Upper lobe of left lung (tissue), 6 donors: ENCODE results near the gene MYO5B. TPM values are rescaled to one million over a fixed set of nuclear protein-coding genes. Genes with fewer than 3 reads are reported as not detected.

ENCODE experiments used
- ATAC-seq, 2 donors: fragments of 200-7000 bp; cut with Tn5 transposase; one replicate each; pipeline ENCODE4 v1.9.1; 2022; ENCODE audit warnings: mild to moderate bottlenecking in 2 of 2, moderate library complexity in 2 of 2; ENCODE audit not compliant: low FRiP score in 2 of 2
- DNase-seq, 2 donors: peaks; one replicate each; pipeline ENCODE4 v3.0.0-alpha.2; 2019 to 2020
- H3K27ac ChIP-seq, 4 donors: fragments of 200-600 bp; sonication (generic); one replicate each; pipeline ENCODE4 v1.5.1; 2016 to 2019
- H3K27me3 ChIP-seq, 4 donors: fragments of 200-600 bp; sonication (generic); one replicate each; pipeline ENCODE4 v1.5.1; 2017 to 2019
- H3K36me3 ChIP-seq, 4 donors: fragments of 200-600 bp; sonication (generic); one replicate each; pipeline ENCODE4 v1.5.1; 2016 to 2019
- H3K4me1 ChIP-seq, 4 donors: fragments of 200-600 bp; sonication (generic); one replicate each; pipeline ENCODE4 v1.5.1; 2018 to 2019
- H3K4me3 ChIP-seq, 4 donors: fragments of 200-600 bp; sonication (generic); one replicate each; pipeline ENCODE4 v1.5.1; 2017 to 2019; ENCODE audit warnings: mild to moderate bottlenecking in 2 of 4, moderate library complexity in 1 of 4
- H3K9me3 ChIP-seq, 4 donors: fragments of 200-600 bp; sonication (generic); one replicate each; pipeline ENCODE4 v1.5.1; 2018 to 2019
- EP300 ChIP-seq, 4 donors: sonication (generic); formaldehyde crosslinking; IDR thresholded peaks; one replicate each; pipeline ENCODE4 v1.5.1; 2017; ENCODE audit warnings: antibody characterized with exemption in 4 of 4, control low read depth in 2 of 4
- POLR2A ChIP-seq, 4 donors: fragments of 450-650 bp; IDR thresholded peaks; one replicate each; pipeline ENCODE4 v1.5.1; 2016 to 2017; ENCODE audit warnings: antibody characterized with exemption in 4 of 4, mild to moderate bottlenecking in 2 of 4
- POLR2AphosphoS5 ChIP-seq, 2 donors: sonication (generic); formaldehyde crosslinking; IDR thresholded peaks; one replicate each; pipeline ENCODE4 v1.5.1; 2017; ENCODE audit warnings: antibody characterized with exemption in 2 of 2
- WGBS, 2 donors: methylation state at CpG; one replicate each; pipeline ENCODE4 v1.1.5; 2017 to 2018; 5-methylcytosine and 5-hydroxymethylcytosine counted together
- total RNA-seq, 6 donors: library from RNA; depleted of rRNA in 4 of 6; stranded (reverse); fragments of >200 nt in 4 of 6; gene quantifications; one replicate each; pipeline versions ENCODE4 v1.1.0 to v1.2.1, GENCODE V29; 2016 to 2021
- TF ChIP-seq, protein P1 (sequence below), 6 experiments: fragments of 450-650 bp in 4 of 6; fragments of 200-600 bp in 2 of 6; sonication (generic) in 2 of 6; IDR thresholded peaks; one replicate each; pipeline ENCODE4 v1.5.1; 2016 to 2019; ENCODE audit warnings: antibody characterized with exemption in 6 of 6
- donor health status: DM: no; HTN: no; CAD: no; lungs with moderate emphysema.
- donor health status: DM: no; HTN: yes; CAD: no; lungs with severe emphysema.

The MYO5B gene
- total RNA-seq, 6 donors from 2014 or later: 25.4 to 95.2 (median 49.6) TPM

DNA sequence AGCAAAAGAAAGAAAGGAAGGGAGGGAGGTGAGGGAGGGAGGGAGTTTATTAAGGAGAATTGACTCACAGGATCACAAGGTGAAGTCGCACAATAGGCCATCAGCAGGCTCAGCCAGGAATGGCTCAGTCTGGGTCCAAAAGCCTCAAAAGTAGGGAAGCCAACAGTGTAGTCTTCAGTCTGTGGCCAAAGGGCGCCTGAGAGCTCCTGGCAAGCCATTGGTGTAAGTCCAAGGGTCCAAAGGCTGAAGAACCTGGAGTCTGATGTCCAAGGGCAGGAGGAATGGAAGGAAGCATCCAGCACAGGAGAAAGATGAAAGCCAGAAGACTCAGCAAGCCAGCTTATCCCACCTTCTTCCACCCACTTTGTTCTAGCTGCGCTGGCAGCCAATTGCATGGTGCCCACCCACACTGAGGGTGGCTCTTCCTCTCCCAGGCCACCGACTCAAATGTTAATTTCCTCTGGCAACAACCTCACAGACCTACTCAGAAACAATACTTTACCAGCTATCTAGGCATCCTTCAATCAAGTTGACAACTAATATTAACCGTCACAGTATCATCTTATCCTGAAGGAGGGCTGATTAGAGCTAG, 375.8 kb downstream of the MYO5B start:
- WGBS, 2 donors: 80 to 96% methylated on average over 5 of the region's 5 CpGs
- no peaks in the 10 kb centered on the region for H3K9me3 ChIP-seq
- ATAC-seq: no peak
- H3K27ac ChIP-seq: no peak overlapping the region
- H3K4me3 ChIP-seq: no peak overlapping the region
- TF ChIP-seq, protein P1, sequence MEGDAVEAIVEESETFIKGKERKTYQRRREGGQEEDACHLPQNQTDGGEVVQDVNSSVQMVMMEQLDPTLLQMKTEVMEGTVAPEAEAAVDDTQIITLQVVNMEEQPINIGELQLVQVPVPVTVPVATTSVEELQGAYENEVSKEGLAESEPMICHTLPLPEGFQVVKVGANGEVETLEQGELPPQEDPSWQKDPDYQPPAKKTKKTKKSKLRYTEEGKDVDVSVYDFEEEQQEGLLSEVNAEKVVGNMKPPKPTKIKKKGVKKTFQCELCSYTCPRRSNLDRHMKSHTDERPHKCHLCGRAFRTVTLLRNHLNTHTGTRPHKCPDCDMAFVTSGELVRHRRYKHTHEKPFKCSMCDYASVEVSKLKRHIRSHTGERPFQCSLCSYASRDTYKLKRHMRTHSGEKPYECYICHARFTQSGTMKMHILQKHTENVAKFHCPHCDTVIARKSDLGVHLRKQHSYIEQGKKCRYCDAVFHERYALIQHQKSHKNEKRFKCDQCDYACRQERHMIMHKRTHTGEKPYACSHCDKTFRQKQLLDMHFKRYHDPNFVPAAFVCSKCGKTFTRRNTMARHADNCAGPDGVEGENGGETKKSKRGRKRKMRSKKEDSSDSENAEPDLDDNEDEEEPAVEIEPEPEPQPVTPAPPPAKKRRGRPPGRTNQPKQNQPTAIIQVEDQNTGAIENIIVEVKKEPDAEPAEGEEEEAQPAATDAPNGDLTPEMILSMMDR (IDR thresholded peaks at IDR 0.05): no peak
- TF ChIP-seq POLR2A (IDR thresholded peaks at IDR 0.05) (no peak), POLR2AphosphoS5 (IDR thresholded peaks at IDR 0.05) (no peak), EP300 (IDR thresholded peaks at IDR 0.05) (no peak)
- DNase-seq: no peak
- no peaks in the 10 kb centered on the region for H3K36me3 ChIP-seq
- H3K27me3 ChIP-seq: no peaks in the 10 kb centered on the region
- peaks cover 0 to 15% (median 13%) of the 10 kb centered on the region in 4 donors for H3K4me1 ChIP-seq

DNA sequence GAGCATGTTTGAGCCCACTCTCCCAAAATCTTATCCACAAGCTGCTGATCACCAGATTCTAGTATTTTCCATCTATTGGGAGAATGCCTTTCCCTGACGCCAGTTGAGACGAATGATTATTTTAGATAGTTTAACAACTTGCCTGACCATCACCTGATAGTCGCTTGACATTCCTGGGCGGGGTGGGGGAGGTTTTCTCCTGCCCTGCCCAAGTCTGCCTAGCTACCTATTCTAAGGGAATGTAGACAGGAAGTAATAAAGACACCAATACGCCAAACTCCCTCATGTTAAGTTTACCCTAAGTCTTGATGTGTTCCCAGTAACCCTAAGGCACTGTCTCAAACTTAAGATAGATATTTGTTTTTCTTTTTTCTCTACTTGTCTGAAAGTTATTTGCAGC, 377.0 kb downstream of the MYO5B start:
- no peaks in the 10 kb centered on the region for H3K36me3 ChIP-seq
- H3K27ac ChIP-seq: no peak overlapping the region
- WGBS, 2 donors: 91 to 94% methylated on average over 5 of the region's 5 CpGs
- DNase-seq (no peak), ATAC-seq (no peak)
- H3K27me3 ChIP-seq: no peaks in the 10 kb centered on the region
- H3K4me1 ChIP-seq: peaks cover 0 to 17% (median 13%) of the 10 kb centered on the region in 4 donors
- no peak overlapping the region for H3K4me3 ChIP-seq
- no peaks in the 10 kb centered on the region for H3K9me3 ChIP-seq
- TF ChIP-seq POLR2AphosphoS5 (IDR thresholded peaks at IDR 0.05) (no peak), POLR2A (IDR thresholded peaks at IDR 0.05) (no peak), EP300 (IDR thresholded peaks at IDR 0.05) (no peak)
- TF ChIP-seq, protein P1 (IDR thresholded peaks at IDR 0.05): no peak

- Histone ChIP-seq H3K4me1 (peaks cover 13 to 36% (median 29%) of the 10 kb centered on the region in 4 donors), H3K9me3 (no peaks in the 10 kb centered on the region), H3K4me3 (no peak overlapping the region), H3K36me3 (no peaks in the 10 kb centered on the region), H3K27ac (no peak overlapping the region), H3K27me3 (no peaks in the 10 kb centered on the region)
- TF ChIP-seq, protein P1 (IDR thresholded peaks at IDR 0.05): no peak
- no peak for TF ChIP-seq EP300 (IDR thresholded peaks at IDR 0.05)
- no peak for TF ChIP-seq POLR2AphosphoS5 (IDR thresholded peaks at IDR 0.05)
- no peak for TF ChIP-seq POLR2A (IDR thresholded peaks at IDR 0.05)
- WGBS, 2 donors: 79 to 82% methylated on average over 4 of the region's 4 CpGs
- ATAC-seq: no peak
- DNase-seq: no peak
These were observed 379.0 kb downstream of the MYO5B start for GRCh38 chr18:49815927-49816326.

DNA sequence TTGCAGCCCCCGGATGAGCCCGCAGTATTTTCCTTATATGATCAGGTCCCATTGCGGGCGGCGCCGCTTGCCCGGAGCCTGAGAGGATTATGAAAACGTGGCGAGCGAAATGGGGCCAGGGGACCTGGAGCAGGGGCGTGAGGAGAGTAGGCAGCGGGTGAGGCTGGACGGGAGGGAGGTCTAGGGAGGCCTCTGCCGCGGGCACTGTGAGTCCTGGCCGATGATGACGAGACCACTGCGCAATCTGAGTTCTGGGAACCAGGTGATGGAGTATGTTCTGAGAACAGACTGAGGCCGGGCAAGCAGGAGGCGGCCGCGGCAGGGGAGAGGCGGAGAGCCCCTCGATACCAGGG, 380.8 kb downstream of the MYO5B start:
- peak in 1 of 2 donors; percentile 73 for DNase-seq
- TF ChIP-seq, protein P1 (IDR thresholded peaks at IDR 0.05): no peak
- peak in 1 of 4 donors; percentile 11 for TF ChIP-seq EP300 (IDR thresholded peaks at IDR 0.05)
- peak in 1 of 2 donors; percentile 65 for TF ChIP-seq POLR2AphosphoS5 (IDR thresholded peaks at IDR 0.05)
- no peak for TF ChIP-seq POLR2A (IDR thresholded peaks at IDR 0.05)
- H3K4me3 ChIP-seq: peak overlapping the region; percentile 53 to 85 (median 72)
- H3K36me3 ChIP-seq: no peaks in the 10 kb centered on the region
- peak overlapping the region; percentile 97 to 100 (median 97) for H3K27ac ChIP-seq
- ATAC-seq: peak; percentile 57 to 75
- no peaks in the 10 kb centered on the region for H3K27me3 ChIP-seq
- peaks cover 13 to 27% (median 22%) of the 10 kb centered on the region in 4 donors for H3K4me1 ChIP-seq
- H3K9me3 ChIP-seq: peaks cover 0 to 2% (median 0%) of the 10 kb centered on the region in 4 donors
- 0 to 2% methylated on average over 17 to 24 of the region's 24 CpGs for WGBS, 2 donors
